ENCODE measurements around the gene SLC46A2. TPM values are rescaled to one million over a fixed set of nuclear protein-coding genes. Genes with fewer than 3 reads are reported as not detected.
A peak's percentile ranks its signal among the peaks of the same experiment; 100 is the strongest.

The SLC46A2 gene
- total RNA-seq, 1 donor from 2014 or later: not detected

- DNase-seq (ENCODE audit: low spot score) (no peak), ATAC-seq (no peak)
Observed at GRCh38 chr9:112861155-112861554, 29.5 kb downstream of the SLC46A2 start.

- DNase-seq (ENCODE audit: low spot score): no peak
- no peak for ATAC-seq
Observed at GRCh38 chr9:112860451-112860850, 30.2 kb downstream of the SLC46A2 start.

GRCh38 chr9:112858625-112859147 is 32.0 kb downstream of the SLC46A2 start:
- no peak for DNase-seq (ENCODE audit: low spot score)
- ATAC-seq: peak; percentile 48

- ATAC-seq: no peak
- no peak for DNase-seq (ENCODE audit: low spot score)
Observed at GRCh38 chr9:112858005-112858404, 32.7 kb downstream of the SLC46A2 start.

- DNase-seq (ENCODE audit: low spot score) (no peak), ATAC-seq (no peak)
Observed at GRCh38 chr9:112856843-112857242, 33.8 kb downstream of the SLC46A2 start.

GRCh38 chr9:112856200-112856599 is 34.5 kb downstream of the SLC46A2 start:
- DNase-seq (ENCODE audit: low spot score) (no peak), ATAC-seq (no peak)

GRCh38 chr9:112854657-112855056 is 36.0 kb downstream of the SLC46A2 start:
- DNase-seq (ENCODE audit: low spot score): no peak
- no peak for ATAC-seq

- no peak for DNase-seq (ENCODE audit: low spot score)
- ATAC-seq: no peak
Observed at GRCh38 chr9:112853882-112854585, 36.6 kb downstream of the SLC46A2 start.

GRCh38 chr9:112852741-112853504 is 37.8 kb downstream of the SLC46A2 start:
- no peak for DNase-seq (ENCODE audit: low spot score)
- ATAC-seq: no peak

GRCh38 chr9:112850840-112851239 is 39.8 kb downstream of the SLC46A2 start:
- DNase-seq (ENCODE audit: low spot score): no peak
- no peak for ATAC-seq

GRCh38 chr9:112849363-112849922 is 41.2 kb downstream of the SLC46A2 start:
- DNase-seq (ENCODE audit: low spot score) (no peak), ATAC-seq (no peak)

GRCh38 chr9:112848316-112849151 is 42.1 kb downstream of the SLC46A2 start:
- DNase-seq (ENCODE audit: low spot score): no peak
- ATAC-seq: no peak

- DNase-seq (ENCODE audit: low spot score): no peak
- no peak for ATAC-seq
Observed at GRCh38 chr9:112846528-112847488, 43.9 kb downstream of the SLC46A2 start.

- peak; percentile 97 for ATAC-seq
- peak; percentile 78 for DNase-seq (ENCODE audit: low spot score)
Observed at GRCh38 chr9:112844771-112845542, 45.7 kb downstream of the SLC46A2 start.

GRCh38 chr9:112842555-112842954 is 48.1 kb downstream of the SLC46A2 start:
- ATAC-seq: no peak
- DNase-seq (ENCODE audit: low spot score): no peak

- no peak for ATAC-seq
Observed at GRCh38 chr9:112841261-112841660, 49.4 kb downstream of the SLC46A2 start.

GRCh38 chr9:112839331-112839730 is 51.3 kb downstream of the SLC46A2 start:
- no peak for ATAC-seq

More at GRCh38 chr9:112841261-112841660, 49.4 kb downstream of the SLC46A2 start:
- no peak for DNase-seq (ENCODE audit: low spot score)

GRCh38 chr9:112838342-112838741 is 52.3 kb downstream of the SLC46A2 start:
- ATAC-seq (no peak), DNase-seq (ENCODE audit: low spot score) (no peak)

More at GRCh38 chr9:112839331-112839730, 51.3 kb downstream of the SLC46A2 start:
- no peak for DNase-seq (ENCODE audit: low spot score)

- peak; percentile 69 for DNase-seq (ENCODE audit: low spot score)
Observed at GRCh38 chr9:112836394-112836793, 54.3 kb downstream of the SLC46A2 start.

More at GRCh38 chr9:112836394-112836793, 54.3 kb downstream of the SLC46A2 start:
- ATAC-seq: peak; percentile 80
